Endothelial cell (in vitro differentiated cells): ENCODE results near the gene ATAD3C. TPM values are rescaled to one million over a fixed set of nuclear protein-coding genes. Genes with fewer than 3 reads are reported as not detected.

Experiments used
- DNase-seq: peaks from one replicate; pipeline ENCODE4 v3.0.0; 2021; ENCODE audit warnings: low spot score
- H3K27ac Mint-ChIP-seq: one replicate; pipeline ENCODE4 v1.8.0; 2021; ENCODE audit warnings: mixed read lengths, inconsistent platforms; ENCODE audit not compliant: unreplicated experiment
- H3K27me3 Mint-ChIP-seq: one replicate; pipeline ENCODE4 v1.8.0; 2021; ENCODE audit warnings: mild to moderate bottlenecking, moderate library complexity, mixed read lengths, inconsistent platforms; ENCODE audit not compliant: unreplicated experiment
- H3K36me3 Mint-ChIP-seq: one replicate; pipeline ENCODE4 v1.8.0; 2021; ENCODE audit warnings: mild to moderate bottlenecking, low read depth, mixed read lengths, inconsistent platforms; ENCODE audit not compliant: unreplicated experiment
- H3K4me1 Mint-ChIP-seq: one replicate; pipeline ENCODE4 v1.8.0; 2021; ENCODE audit warnings: mild to moderate bottlenecking, mixed read lengths, inconsistent platforms; ENCODE audit not compliant: unreplicated experiment
- H3K4me3 Mint-ChIP-seq: one replicate; pipeline ENCODE4 v1.8.0; 2021; ENCODE audit warnings: mild to moderate bottlenecking, mixed read lengths, inconsistent platforms; ENCODE audit not compliant: unreplicated experiment
- H3K9me3 Mint-ChIP-seq: one replicate; pipeline ENCODE4 v1.8.0; 2021; ENCODE audit warnings: mixed read lengths, inconsistent platforms; ENCODE audit not compliant: unreplicated experiment
- CTCF ChIP-seq: fragments of 200-600 bp; sonication (generic); IDR thresholded peaks from one replicate; pipeline ENCODE4 v1.5.0; 2021; ENCODE audit warnings: antibody characterized with exemption; ENCODE audit not compliant: unreplicated experiment
- total RNA-seq: library from RNA; stranded (reverse); fragmentation: NEBNext Ultra II Directional; extraction: Animal tissue kit (Norgen Biotek cat#: 25700); gene quantifications from one replicate; pipeline ENCODE4 v1.2.1, GENCODE V29; 2021; ENCODE audit not compliant: unreplicated experiment

ATAD3C gene
- total RNA-seq, 1 donor from 2014 or later, result 2.9 TPM

GRCh38 chr1:1436630-1437032 is 12.9 kb upstream of the ATAD3C start:
- Mint-ChIP-seq H3K9me3 (no peaks in the 10 kb centered on the region), H3K36me3 (peaks cover 4% of the 10 kb centered on the region), H3K27ac (no peak overlapping the region), H3K27me3 (peaks cover 2% of the 10 kb centered on the region), H3K4me3 (no peak overlapping the region), H3K4me1 (peaks cover 11% of the 10 kb centered on the region)
- TF ChIP-seq CTCF, result no peak
- no peak for DNase-seq

- H3K4me3 Mint-ChIP-seq, result no peak overlapping the region
- H3K27ac Mint-ChIP-seq, result no peak overlapping the region
- H3K36me3 Mint-ChIP-seq, result peaks cover 4% of the 10 kb centered on the region
- no peak for TF ChIP-seq CTCF
- peaks cover 11% of the 10 kb centered on the region for H3K4me1 Mint-ChIP-seq
- peaks cover 2% of the 10 kb centered on the region for H3K27me3 Mint-ChIP-seq
- DNase-seq, result no peak
- H3K9me3 Mint-ChIP-seq, result no peaks in the 10 kb centered on the region
Observed at GRCh38 chr1:1437033-1437903, 12.2 kb upstream of the ATAD3C start.

GRCh38 chr1:1437904-1438376 is 11.5 kb upstream of the ATAD3C start:
- peaks cover 6% of the 10 kb centered on the region for H3K4me1 Mint-ChIP-seq
- DNase-seq, result no peak
- H3K36me3 Mint-ChIP-seq, result peaks cover 4% of the 10 kb centered on the region
- no peaks in the 10 kb centered on the region for H3K9me3 Mint-ChIP-seq
- no peak overlapping the region for H3K27ac Mint-ChIP-seq
- H3K27me3 Mint-ChIP-seq, result peaks cover 2% of the 10 kb centered on the region
- H3K4me3 Mint-ChIP-seq, result no peak overlapping the region
- no peak for TF ChIP-seq CTCF

GRCh38 chr1:1438531-1439381 is 10.7 kb upstream of the ATAD3C start:
- Mint-ChIP-seq H3K36me3 (peaks cover 4% of the 10 kb centered on the region), H3K4me1 (peaks cover 4% of the 10 kb centered on the region), H3K27me3 (peaks cover 2% of the 10 kb centered on the region), H3K27ac (no peak overlapping the region), H3K9me3 (no peaks in the 10 kb centered on the region), H3K4me3 (no peak overlapping the region)
- TF ChIP-seq CTCF, result no peak
- DNase-seq, result no peak
